Prostate gland (tissue), 2 donors: Measurements from ENCODE around the gene QPCT.

Source experiments
- POLR2A ChIP-seq: fragments of 450-650 bp; IDR thresholded peaks from one replicate; pipeline ENCODE4 v1.6.1; 2016; ENCODE audit warnings: antibody characterized with exemption, mild to moderate bottlenecking
- POLR2AphosphoS5 ChIP-seq: sonication (generic); formaldehyde crosslinking; IDR thresholded peaks from one replicate; pipeline ENCODE4 v1.6.1; 2017; ENCODE audit warnings: antibody characterized with exemption
- TF ChIP-seq, protein P1 (sequence below), 4 experiments: fragments of 200-600 bp in 2 of 4; fragments of 450-650 bp in 2 of 4; sonication (generic) in 2 of 4; IDR thresholded peaks; 1 replicate in 3 of 4; 2 replicates in 1 of 4; pipeline ENCODE4 v1.5.1; 2016 to 2019; ENCODE audit warnings: antibody characterized with exemption in 4 of 4, mild to moderate bottlenecking in 2 of 4, moderate library complexity in 2 of 4

DNA sequence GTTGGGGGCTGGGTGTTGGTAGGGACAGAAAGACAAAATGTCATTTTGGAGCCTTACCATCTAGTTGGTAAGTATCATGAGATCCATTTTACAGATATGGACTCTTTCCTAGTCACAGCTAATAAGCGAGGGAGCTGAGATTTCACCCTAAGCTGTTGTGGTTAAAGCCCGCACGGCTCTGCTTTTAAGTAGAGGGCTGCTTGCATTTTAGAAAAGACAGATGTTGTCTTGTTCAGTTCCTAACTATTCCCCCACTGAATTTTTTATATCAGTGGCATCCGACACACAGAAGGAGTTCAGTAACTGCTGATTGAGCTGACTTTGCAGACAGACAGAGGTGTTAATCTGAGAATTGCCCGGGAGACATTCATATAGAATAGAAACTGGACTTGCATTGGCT is 3.7 kb downstream of the QPCT start:
- TF ChIP-seq, protein P1, sequence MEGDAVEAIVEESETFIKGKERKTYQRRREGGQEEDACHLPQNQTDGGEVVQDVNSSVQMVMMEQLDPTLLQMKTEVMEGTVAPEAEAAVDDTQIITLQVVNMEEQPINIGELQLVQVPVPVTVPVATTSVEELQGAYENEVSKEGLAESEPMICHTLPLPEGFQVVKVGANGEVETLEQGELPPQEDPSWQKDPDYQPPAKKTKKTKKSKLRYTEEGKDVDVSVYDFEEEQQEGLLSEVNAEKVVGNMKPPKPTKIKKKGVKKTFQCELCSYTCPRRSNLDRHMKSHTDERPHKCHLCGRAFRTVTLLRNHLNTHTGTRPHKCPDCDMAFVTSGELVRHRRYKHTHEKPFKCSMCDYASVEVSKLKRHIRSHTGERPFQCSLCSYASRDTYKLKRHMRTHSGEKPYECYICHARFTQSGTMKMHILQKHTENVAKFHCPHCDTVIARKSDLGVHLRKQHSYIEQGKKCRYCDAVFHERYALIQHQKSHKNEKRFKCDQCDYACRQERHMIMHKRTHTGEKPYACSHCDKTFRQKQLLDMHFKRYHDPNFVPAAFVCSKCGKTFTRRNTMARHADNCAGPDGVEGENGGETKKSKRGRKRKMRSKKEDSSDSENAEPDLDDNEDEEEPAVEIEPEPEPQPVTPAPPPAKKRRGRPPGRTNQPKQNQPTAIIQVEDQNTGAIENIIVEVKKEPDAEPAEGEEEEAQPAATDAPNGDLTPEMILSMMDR (IDR thresholded peaks at IDR 0.05): no peak
- TF ChIP-seq POLR2A: no peak
- TF ChIP-seq POLR2AphosphoS5: no peak
